HG03565 (cell line): ENCODE data around the gene G3BP2.
A peak's percentile ranks its signal among the peaks of the same experiment; 100 is the strongest.
"Not testable (repeated sequence)": the region's sequence is repeated elsewhere in the genome, so short reads cannot be mapped to it uniquely, and the experiment has no call there.

Experiments used
- ATAC-seq: cut with Tn5 transposase; IDR thresholded peaks from one replicate; pipeline ENCODE4 v1.9.1; 2021; ENCODE audit warnings: mild to moderate bottlenecking, moderate library complexity; ENCODE audit not compliant: unreplicated experiment

G3BP2 gene

GRCh38 chr4:75685546-75686189 is 12.5 kb upstream of the G3BP2 start:
- no peak for ATAC-seq

GRCh38 chr4:75683482-75684155 is 10.4 kb upstream of the G3BP2 start:
- no peak for ATAC-seq

- ATAC-seq: no peak
Observed at GRCh38 chr4:75679876-75680575, 6.8 kb upstream of the G3BP2 start.

- no peak for ATAC-seq
Observed at GRCh38 chr4:75678965-75679364, 5.8 kb upstream of the G3BP2 start.

- ATAC-seq: no peak
Observed at GRCh38 chr4:75678473-75678872, 5.3 kb upstream of the G3BP2 start.

GRCh38 chr4:75675004-75675531 is 1.9 kb upstream of the G3BP2 start:
- ATAC-seq: no peak

GRCh38 chr4:75673959-75674328 is 733 bp upstream of the G3BP2 start:
- no peak for ATAC-seq

- peak; percentile 16 for ATAC-seq
Observed at GRCh38 chr4:75672461-75673026, 667 bp downstream of the G3BP2 start.

GRCh38 chr4:75671802-75672421 is 1.3 kb downstream of the G3BP2 start:
- ATAC-seq: no peak

- no peak for ATAC-seq
Observed at GRCh38 chr4:75668596-75668995, 4.6 kb downstream of the G3BP2 start.

GRCh38 chr4:75667636-75668035 is 5.6 kb downstream of the G3BP2 start:
- ATAC-seq: not testable (repeated sequence)

- no peak for ATAC-seq
Observed at GRCh38 chr4:75666299-75666698, 6.9 kb downstream of the G3BP2 start.

GRCh38 chr4:75664604-75665003 is 8.6 kb downstream of the G3BP2 start:
- ATAC-seq: not testable (repeated sequence)

GRCh38 chr4:75662626-75663025 is 10.6 kb downstream of the G3BP2 start:
- no peak for ATAC-seq

- ATAC-seq: no peak
Observed at GRCh38 chr4:75660491-75660890, 12.7 kb downstream of the G3BP2 start.

- ATAC-seq: no peak
Observed at GRCh38 chr4:75659512-75660031, 13.6 kb downstream of the G3BP2 start.

- no peak for ATAC-seq
Observed at GRCh38 chr4:75658876-75659275, 14.3 kb downstream of the G3BP2 start.

- no peak for ATAC-seq
Observed at GRCh38 chr4:75655562-75655961, 17.6 kb downstream of the G3BP2 start.

GRCh38 chr4:75654905-75655304 is 18.3 kb downstream of the G3BP2 start:
- ATAC-seq: no peak

- ATAC-seq: no peak
Observed at GRCh38 chr4:75653845-75654503, 19.2 kb downstream of the G3BP2 start.
